GM12878 (cell line): ENCODE measurements around the gene BCAP29. TPM values are rescaled to one million over a fixed set of nuclear protein-coding genes. Genes with fewer than 3 reads are reported as not detected.
A peak's percentile ranks its signal among the peaks of the same experiment; 100 is the strongest.

Source experiments
- BACH1 ChIP-seq: fragments of 450-650 bp; IDR thresholded peaks from 2 replicates; pipeline ENCODE4 v1.6.1; 2017; ENCODE audit warnings: mild to moderate bottlenecking, borderline replicate concordance
- CHD4 ChIP-seq: fragments of 200-600 bp; sonication (generic); IDR thresholded peaks from 2 replicates; pipeline ENCODE4 v1.6.1; 2016; ENCODE audit warnings: mild to moderate bottlenecking
- E4F1 ChIP-seq: fragments of 450-650 bp; IDR thresholded peaks from 2 replicates; pipeline ENCODE4 v1.6.1; 2018; ENCODE audit warnings: borderline replicate concordance, mild to moderate bottlenecking; ENCODE audit not compliant: partially characterized antibody
- ESRRA ChIP-seq: IDR thresholded peaks from 2 replicates; pipeline ENCODE4 v1.6.1; 2012; ENCODE audit warnings: mild to moderate bottlenecking, low read length, improper control_type of control experiment
- ETV6 ChIP-seq, 2 experiments: fragments of 450-650 bp in 1 of 2; IDR thresholded peaks in 1 of 2; conservative IDR thresholded peaks in 1 of 2; 2 replicates each; pipeline ENCODE4 v1.6.1; 2014; ENCODE audit warnings: antibody characterized with exemption in 1 of 2, borderline replicate concordance in 1 of 2, low read depth in 1 of 2, mild to moderate bottlenecking in 1 of 2, moderate library complexity in 1 of 2
- FOS ChIP-seq: IDR thresholded peaks from 3 replicates; pipeline ENCODE4 v1.6.1; 2011; ENCODE audit warnings: borderline replicate concordance; ENCODE audit not compliant: insufficient read length; ENCODE audit errors: extremely low read depth
- FOXK2 ChIP-seq: fragments of 450-650 bp; IDR thresholded peaks from 2 replicates; pipeline ENCODE4 v1.6.1; 2017; ENCODE audit warnings: mild to moderate bottlenecking, moderate library complexity
- HDAC6 ChIP-seq: fragments of 200-600 bp; sonication (generic); IDR thresholded peaks from one replicate; pipeline ENCODE4 v1.8.0; 2017; ENCODE audit warnings: antibody characterized with exemption; ENCODE audit not compliant: unreplicated experiment
- IRF5 ChIP-seq: fragments of 450-650 bp; IDR thresholded peaks from 2 replicates; pipeline ENCODE4 v1.6.1; 2017; ENCODE audit warnings: borderline replicate concordance
- MTA3 ChIP-seq: IDR thresholded peaks from 2 replicates; pipeline ENCODE4 v1.6.1; 2012; ENCODE audit warnings: low read length, inconsistent platforms, borderline replicate concordance
- NBN ChIP-seq: fragments of 450-650 bp; IDR thresholded peaks from 2 replicates; pipeline ENCODE4 v1.6.1; 2016
- NFYA ChIP-seq: IDR thresholded peaks from 2 replicates; pipeline ENCODE4 v1.6.1; 2011; ENCODE audit warnings: low read depth, mild to moderate bottlenecking, low read length, improper control_type of control experiment, borderline replicate concordance
- NFYB ChIP-seq: IDR thresholded peaks from 2 replicates; pipeline ENCODE4 v1.6.1; 2011; ENCODE audit warnings: low read depth, mild to moderate bottlenecking, low read length, improper control_type of control experiment, moderate library complexity; ENCODE audit not compliant: insufficient read depth
- NR2F1 ChIP-seq: fragments of 450-650 bp; conservative IDR thresholded peaks from 2 replicates; pipeline ENCODE4 v1.6.1; 2017; ENCODE audit warnings: mild to moderate bottlenecking
- NRF1 ChIP-seq: conservative IDR thresholded peaks from 2 replicates; pipeline ENCODE4 v1.6.1; 2011; ENCODE audit warnings: mild to moderate bottlenecking, low read depth, low read length, improper control_type of control experiment
- PBX3 ChIP-seq: IDR thresholded peaks from 2 replicates; pipeline ENCODE4 v1.6.1; 2011; ENCODE audit warnings: mild to moderate bottlenecking, low read depth, low read length, moderate library complexity; ENCODE audit not compliant: insufficient replicate concordance
- PML ChIP-seq: IDR thresholded peaks from 2 replicates; pipeline ENCODE4 v1.6.1; 2012; ENCODE audit warnings: low read length, inconsistent platforms
- SMAD5 ChIP-seq: IDR thresholded peaks from 2 replicates; pipeline ENCODE4 v1.6.1; 2016; ENCODE audit warnings: antibody characterized with exemption, low read depth
- SPI1 ChIP-seq: IDR thresholded peaks from 2 replicates; pipeline ENCODE4 v1.6.1; 2011; ENCODE audit warnings: low read depth, mild to moderate bottlenecking, low read length, moderate library complexity, borderline replicate concordance; ENCODE audit not compliant: insufficient read depth
- STAT3 ChIP-seq: IDR thresholded peaks from 2 replicates; pipeline ENCODE4 v1.6.1; 2011; ENCODE audit warnings: low read depth, low read length, improper control_type of control experiment
- TARDBP ChIP-seq: IDR thresholded peaks from 2 replicates; pipeline ENCODE4 v1.6.1; 2016; ENCODE audit warnings: borderline replicate concordance
- TCF3 ChIP-seq: IDR thresholded peaks from 2 replicates; pipeline ENCODE4 v1.6.1; 2012; ENCODE audit warnings: low read depth, mild to moderate bottlenecking, low read length, borderline replicate concordance; ENCODE audit not compliant: insufficient read depth
- WRNIP1 ChIP-seq: IDR thresholded peaks from 2 replicates; pipeline ENCODE4 v1.6.1; 2011; ENCODE audit warnings: low read depth, low read length, improper control_type of control experiment, borderline replicate concordance
- ZBED1 ChIP-seq: IDR thresholded peaks from 2 replicates; pipeline ENCODE4 v1.6.1; 2016; ENCODE audit warnings: borderline replicate concordance
- ZNF24 ChIP-seq: fragments of 450-650 bp; IDR thresholded peaks from 2 replicates; pipeline ENCODE4 v1.6.1; 2017; ENCODE audit warnings: antibody characterized with exemption, mild to moderate bottlenecking
- ZNF274 ChIP-seq: IDR thresholded peaks from one replicate; pipeline ENCODE4 v1.8.0; 2011; ENCODE audit not compliant: insufficient read length, insufficient read depth
- ZNF384 ChIP-seq: IDR thresholded peaks from 2 replicates; pipeline ENCODE4 v1.6.1; 2012; ENCODE audit warnings: low read depth, mild to moderate bottlenecking, low read length, improper control_type of control experiment, borderline replicate concordance
- ZSCAN29 ChIP-seq: fragments of 450-650 bp; IDR thresholded peaks from 2 replicates; pipeline ENCODE4 v1.6.1; 2017; ENCODE audit warnings: mild to moderate bottlenecking, moderate library complexity
- polyA plus RNA-seq, 11 experiments: library from polyadenylated mRNA; depleted of rRNA in 4 of 11; unstranded in 6 of 11; stranded (reverse) in 5 of 11; fragments of >200 nt; fragmentation: Nextera tagmentation in 4 of 11; fragmentation: Illumina TruSeq in 1 of 11; extraction: Ambion mirVana in 4 of 11; extraction: Trizol in 1 of 11; gene quantifications; 1 replicate in 1 of 11; 2 replicates in 10 of 11; pipeline versions ENCODE4 v1.2.1 to v1.2.3, GENCODE V29; 2011 to 2016; ENCODE audit warnings: inconsistent platforms in 2 of 11, missing spikeins in 2 of 11, low read depth in 1 of 11
- total RNA-seq, 4 experiments: library from RNA; depleted of rRNA in 3 of 4; stranded (reverse); fragments of >200 nt in 3 of 4; fragmentation: Illumina TruSeq in 1 of 4; extraction: Trizol in 1 of 4; gene quantifications; 2 replicates each; pipeline versions ENCODE4 v1.2.1 to v1.2.3, GENCODE V29; 2013 to 2021

The BCAP29 gene
- total and polyA plus RNA-seq, 10 of the 15 experiments (the other 5 are each of a cell fraction or from before 2014, with no cell fraction given), result 26.5 to 58.5 (median 34.8) TPM

- TF ChIP-seq SPI1 (0 out of 2 replicates have a peak, but pooled peaks have one; percentile 0), IRF5 (no peak), PBX3 (no peak), ZNF274 (no peak), CHD4 (no peak), ZNF384 (no peak), WRNIP1 (no peak), HDAC6 (no peak), ETV6 (conservative IDR thresholded peaks at IDR 0.05 in 1 of 2, IDR thresholded peaks at IDR 0.05 in 1 of 2; ENCODE audit: borderline replicate concordance in 1 of 2, low read depth in 1 of 2) (no peak), PML (peak; percentile 73), TARDBP (peak; percentile 81; the same call in 1 of the 2 replicates), TCF3 (peak; percentile 60; the same call in 1 of the 2 replicates), MTA3 (no peak), BACH1 (no peak; the same call in 1 of the 2 replicates), NBN (peak; percentile 70; the same call in 1 of the 2 replicates), E4F1 (no peak), NRF1 (no peak), ESRRA (no peak), FOS (no peak), SMAD5 (no peak), ZBED1 (no peak), NFYB (no peak), NFYA (no peak), ZSCAN29 (no peak), FOXK2 (peak; percentile 93), ZNF24 (no peak), NR2F1 (0 out of 2 replicates have a peak, but pooled peaks have one; percentile 13), STAT3 (no peak)
These were observed 16.1 kb upstream of the BCAP29 start, which contains the start of the genes COG5 and DUS4L (continued) for GRCh38 chr7:107563775-107564552.
